SJSA1 (cell line): Measurements from ENCODE around the gene SETD2. TPM values are rescaled to one million over a fixed set of nuclear protein-coding genes. Genes with fewer than 3 reads are reported as not detected.

Source experiments
- DNase-seq, 2 experiments: peaks; one replicate each; pipeline ENCODE4 v3.0.0-alpha.2; 2015 to 2020; ENCODE audit warnings: low spot score in 2 of 2, low read depth in 1 of 2
- H3K27ac ChIP-seq: fragments of 250-450 bp; sonication (Bioruptor Pico); 2 replicates; pipeline ENCODE4 v1.5.1; 2020; ENCODE audit warnings: mild to moderate bottlenecking, moderate library complexity
- H3K27me3 ChIP-seq: fragments of 250-450 bp; sonication (Bioruptor Pico); replicated peaks from 2 replicates; pipeline ENCODE4 v1.5.1; 2020; ENCODE audit warnings: mild to moderate bottlenecking, moderate library complexity
- H3K36me3 ChIP-seq: fragments of 250-450 bp; sonication (Bioruptor Pico); 2 replicates; pipeline ENCODE4 v1.5.1; 2020; ENCODE audit warnings: mild to moderate bottlenecking
- H3K4me1 ChIP-seq: fragments of 250-450 bp; sonication (Bioruptor Pico); replicated peaks from 2 replicates; pipeline ENCODE4 v1.6.1; 2021; ENCODE audit warnings: mild to moderate bottlenecking
- H3K4me3 ChIP-seq: fragments of 250-450 bp; sonication (Bioruptor Pico); 2 replicates; pipeline ENCODE4 v1.5.1; 2020; ENCODE audit warnings: mild to moderate bottlenecking
- H3K9me3 ChIP-seq: fragments of 250-450 bp; sonication (Bioruptor Pico); replicated peaks from 2 replicates; pipeline ENCODE4 v1.5.1; 2020; ENCODE audit warnings: mild to moderate bottlenecking
- total RNA-seq: library from RNA; depleted of rRNA; stranded (reverse); fragments of >200 nt; shearing (Covaris generic); gene quantifications from 2 replicates; pipeline ENCODE4 v1.2.3, GENCODE V29; 2014

SETD2 gene
- total RNA-seq, 1 experiment from 2014 or later, result 22.7 TPM

- Histone ChIP-seq H3K36me3 (peaks cover 3% of the 10 kb centered on the region; the same call in 1 of the 2 replicates), H3K27me3 (no peaks in the 10 kb centered on the region), H3K4me1 (peaks cover 21% of the 10 kb centered on the region), H3K9me3 (no peaks in the 10 kb centered on the region; the same call in 1 of the 2 replicates), H3K27ac (no peak overlapping the region), H3K4me3 (no peak overlapping the region)
- no peak for DNase-seq
Observed at GRCh38 chr3:47005212-47006144, 158.4 kb downstream of the SETD2 start.

DNA sequence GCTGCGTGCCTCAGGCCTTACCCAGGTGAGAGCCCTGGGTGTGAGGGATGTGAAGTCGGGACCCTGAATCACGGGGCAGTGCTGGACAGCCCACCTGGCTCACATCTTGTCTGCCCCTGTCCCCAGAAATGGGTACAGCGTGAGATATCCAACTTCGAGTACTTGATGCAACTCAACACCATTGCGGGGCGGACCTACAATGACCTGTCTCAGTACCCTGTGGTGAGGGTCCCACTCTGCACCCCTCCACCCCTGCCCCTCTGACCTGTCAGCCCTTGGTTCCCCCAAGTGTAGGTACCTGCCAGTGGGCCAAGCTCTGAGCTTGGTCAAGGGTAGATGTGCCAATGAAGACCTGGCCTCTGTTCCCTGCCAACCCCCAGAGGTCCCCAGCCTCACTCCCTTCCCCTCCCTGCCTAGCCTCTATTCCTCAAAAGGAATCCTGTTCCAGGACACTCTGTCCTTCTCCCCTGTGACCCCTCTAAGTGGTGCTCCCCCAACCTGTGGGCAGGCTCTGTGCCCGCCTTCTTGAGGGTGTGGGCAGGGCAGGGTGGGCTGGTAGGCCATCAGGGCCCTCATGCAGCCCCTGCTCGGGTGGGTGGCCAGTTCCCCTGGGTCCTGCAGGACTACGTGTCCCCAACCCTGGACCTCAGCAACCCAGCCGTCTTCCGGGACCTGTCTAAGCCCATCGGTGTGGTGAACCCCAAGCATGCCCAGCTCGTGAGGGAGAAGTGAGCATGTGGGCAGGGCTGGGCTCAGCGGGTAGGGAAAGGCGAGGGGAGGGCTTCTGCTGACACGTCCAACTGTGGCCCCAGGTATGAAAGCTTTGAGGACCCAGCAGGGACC, 159.3 kb downstream of the SETD2 start:
- no peak overlapping the region for H3K4me3 ChIP-seq
- no peaks in the 10 kb centered on the region for H3K27me3 ChIP-seq
- DNase-seq, result no peak
- H3K4me1 ChIP-seq, result peaks cover 17% of the 10 kb centered on the region
- no peaks in the 10 kb centered on the region for H3K9me3 ChIP-seq
- no peaks in the 10 kb centered on the region for H3K36me3 ChIP-seq
- H3K27ac ChIP-seq, result no peak overlapping the region

DNA sequence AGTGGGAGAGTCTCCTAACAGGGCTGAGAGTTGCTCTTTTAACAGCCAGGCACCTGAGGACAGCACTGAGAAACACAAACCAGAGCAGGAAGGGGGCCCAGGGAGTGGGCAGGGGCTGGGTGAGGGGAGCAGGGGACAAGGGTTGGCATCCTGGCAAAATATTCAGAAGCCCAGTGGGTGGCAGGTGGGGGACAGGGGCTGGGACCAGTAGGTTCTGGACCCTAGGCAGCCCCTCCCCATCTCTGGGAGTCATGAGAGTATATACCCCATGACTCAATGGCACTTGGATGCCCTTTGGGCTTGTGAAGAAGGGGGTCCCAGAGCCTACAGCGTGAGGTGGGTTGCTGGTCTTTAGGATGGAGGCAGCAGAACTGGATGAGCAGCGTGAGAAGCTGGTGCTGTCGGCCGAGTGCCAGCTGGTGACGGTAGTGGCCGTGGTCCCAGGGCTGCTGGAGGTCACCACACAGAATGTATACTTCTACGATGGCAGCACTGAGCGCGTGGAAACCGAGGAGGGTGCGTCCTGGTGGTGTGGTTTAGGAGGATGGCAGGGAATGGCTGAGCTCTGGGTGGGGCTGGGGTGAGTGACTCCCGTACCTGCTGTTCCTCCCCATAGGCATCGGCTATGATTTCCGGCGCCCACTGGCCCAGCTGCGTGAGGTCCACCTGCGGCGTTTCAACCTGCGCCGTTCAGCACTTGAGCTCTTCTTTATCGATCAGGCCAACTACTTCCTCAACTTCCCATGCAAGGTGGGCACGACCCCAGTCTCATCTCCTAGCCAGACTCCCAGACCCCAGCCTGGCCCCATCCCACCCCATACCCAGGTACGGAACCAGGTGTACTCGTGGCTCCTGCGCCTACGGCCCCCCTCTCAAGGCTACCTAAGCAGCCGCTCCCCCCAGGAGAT, 160.2 kb downstream of the SETD2 start:
- H3K4me1 ChIP-seq, result peaks cover 8% of the 10 kb centered on the region
- H3K9me3 ChIP-seq, result no peaks in the 10 kb centered on the region
- no peaks in the 10 kb centered on the region for H3K27me3 ChIP-seq
- H3K4me3 ChIP-seq, result no peak overlapping the region
- DNase-seq, result no peak
- H3K36me3 ChIP-seq, result no peaks in the 10 kb centered on the region
- H3K27ac ChIP-seq, result no peak overlapping the region

DNA sequence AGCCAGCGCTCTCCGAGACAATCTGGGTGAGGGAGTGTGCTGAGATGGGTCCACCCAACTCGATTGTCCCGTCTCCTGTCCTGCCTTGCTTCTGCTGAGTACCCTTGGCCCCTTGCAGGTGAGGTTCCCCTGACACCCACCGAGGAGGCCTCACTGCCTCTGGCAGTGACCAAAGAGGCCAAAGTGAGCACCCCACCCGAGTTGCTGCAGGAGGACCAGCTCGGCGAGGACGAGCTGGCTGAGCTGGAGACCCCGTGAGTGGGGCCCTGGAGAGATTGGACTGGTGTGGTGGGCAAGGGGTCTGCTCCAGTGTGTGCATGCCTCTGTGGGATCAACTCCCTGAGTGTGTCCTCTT, 160.9 kb downstream of the SETD2 start:
- no peak for DNase-seq
- H3K27ac ChIP-seq, result no peak overlapping the region
- no peaks in the 10 kb centered on the region for H3K27me3 ChIP-seq
- H3K4me1 ChIP-seq, result peaks cover 8% of the 10 kb centered on the region
- no peaks in the 10 kb centered on the region for H3K9me3 ChIP-seq
- no peak overlapping the region for H3K4me3 ChIP-seq
- no peaks in the 10 kb centered on the region for H3K36me3 ChIP-seq

GRCh38 chr3:47002171-47003055, 161.5 kb downstream of the SETD2 start:
- Histone ChIP-seq H3K4me1 (peaks cover 8% of the 10 kb centered on the region), H3K9me3 (no peaks in the 10 kb centered on the region), H3K27me3 (no peaks in the 10 kb centered on the region), H3K4me3 (no peak overlapping the region), H3K27ac (no peak overlapping the region), H3K36me3 (no peaks in the 10 kb centered on the region)
- DNase-seq, result no peak

DNA sequence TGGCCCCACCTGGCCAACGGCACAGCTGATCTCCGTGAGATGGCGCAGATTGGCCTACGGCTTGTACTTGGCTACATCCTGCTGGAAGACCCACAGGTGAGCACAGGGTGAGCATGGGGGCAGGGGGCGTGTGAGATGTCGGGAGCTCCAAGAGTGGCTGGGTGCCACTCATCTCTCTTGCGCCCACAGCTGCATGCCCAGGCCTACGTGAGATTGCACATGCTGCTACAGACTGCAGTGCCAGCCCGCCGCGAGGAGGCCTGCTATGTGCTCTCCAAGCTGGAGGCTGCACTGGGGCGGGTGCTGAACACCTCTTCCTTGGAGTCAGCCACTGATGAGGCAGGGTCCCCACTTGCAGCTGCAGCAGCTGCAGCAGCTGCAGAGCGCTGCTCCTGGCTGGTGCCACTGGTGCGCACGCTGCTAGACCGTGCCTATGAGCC, 162.2 kb downstream of the SETD2 start:
- no peaks in the 10 kb centered on the region for H3K36me3 ChIP-seq
- H3K4me3 ChIP-seq, result no peak overlapping the region
- H3K27ac ChIP-seq, result no peak overlapping the region

DNA sequence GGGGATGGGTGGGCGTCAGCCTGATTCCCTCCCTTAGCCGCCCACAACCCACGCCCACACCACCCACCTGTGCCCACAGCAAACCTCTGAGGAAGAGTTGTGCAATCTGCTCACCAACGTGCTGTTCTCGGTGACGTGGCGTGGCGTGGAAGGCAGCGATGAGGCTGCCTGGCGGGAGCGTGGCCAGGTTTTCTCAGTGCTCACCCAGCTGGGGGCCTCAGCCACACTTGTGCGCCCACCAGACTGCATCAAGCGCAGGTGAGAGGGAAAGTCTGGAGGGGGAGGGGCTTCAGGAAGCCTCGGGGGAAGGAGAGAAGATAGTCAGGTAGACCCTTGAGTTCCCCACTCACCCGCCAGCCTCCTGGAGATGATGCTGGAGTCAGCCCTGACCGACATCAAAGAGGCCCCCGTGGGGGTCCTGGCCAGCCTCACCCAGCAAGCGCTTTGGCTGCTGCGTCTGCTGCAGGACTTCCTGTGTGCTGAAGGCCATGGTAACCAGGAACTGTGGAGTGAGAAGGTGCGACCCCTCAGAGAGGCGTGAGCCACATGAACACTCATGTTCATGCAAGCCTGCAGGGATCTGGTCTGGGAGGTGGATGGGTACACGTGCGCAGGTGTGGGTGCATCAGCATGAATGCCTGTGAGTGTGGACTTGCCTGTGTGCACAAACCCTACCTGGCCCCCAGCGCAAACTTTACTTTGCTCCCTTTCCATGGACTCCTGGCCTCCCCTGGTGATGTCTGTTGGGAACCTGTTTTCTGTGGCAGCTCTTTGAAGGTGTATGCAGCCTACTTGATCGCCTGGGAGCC, 162.8 kb downstream of the SETD2 start:
- Histone ChIP-seq H3K27me3 (no peaks in the 10 kb centered on the region), H3K4me3 (no peak overlapping the region), H3K9me3 (no peaks in the 10 kb centered on the region), H3K27ac (no peak overlapping the region), H3K4me1 (peaks cover 14% of the 10 kb centered on the region), H3K36me3 (no peaks in the 10 kb centered on the region)
- no peak for DNase-seq

More for the DNA sequence above, 162.2 kb downstream of the SETD2 start:
- Histone ChIP-seq H3K9me3 (no peaks in the 10 kb centered on the region), H3K27me3 (no peaks in the 10 kb centered on the region), H3K4me1 (peaks cover 13% of the 10 kb centered on the region)
- no peak for DNase-seq

DNA sequence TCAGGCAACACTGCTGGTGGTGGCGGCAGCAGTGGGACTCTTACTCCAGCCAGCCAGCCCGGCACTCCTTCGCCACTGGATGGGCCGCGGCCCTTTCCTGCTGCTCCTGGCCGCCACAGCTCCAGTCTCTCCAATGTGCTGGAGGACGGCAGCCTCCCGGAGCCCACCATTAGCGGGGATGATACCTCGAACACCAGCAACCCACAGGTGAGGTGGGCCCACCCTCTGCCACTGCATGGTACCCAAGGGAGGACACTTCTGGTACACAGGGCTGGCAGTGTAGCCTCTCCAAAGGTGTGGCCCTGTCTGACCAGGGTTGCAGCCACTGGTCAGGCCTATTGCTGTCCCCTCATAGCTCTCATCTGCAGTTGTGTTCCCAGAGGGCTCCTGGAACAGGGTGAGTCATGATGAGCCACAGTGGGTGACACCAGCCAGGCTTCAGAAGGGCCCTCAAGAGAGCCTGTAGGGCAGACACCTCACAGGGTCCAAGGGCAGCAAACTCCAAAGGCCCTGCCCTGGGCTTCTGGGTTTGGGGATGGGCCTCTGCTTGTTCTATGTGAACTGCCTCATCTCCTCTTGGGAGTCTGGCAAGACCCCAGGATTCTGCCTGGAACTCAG, 163.6 kb downstream of the SETD2 start:
- Histone ChIP-seq H3K27ac (no peak overlapping the region), H3K36me3 (no peaks in the 10 kb centered on the region), H3K4me3 (no peak overlapping the region), H3K9me3 (no peaks in the 10 kb centered on the region), H3K27me3 (no peaks in the 10 kb centered on the region), H3K4me1 (peaks cover 14% of the 10 kb centered on the region)
- DNase-seq, result no peak

DNA sequence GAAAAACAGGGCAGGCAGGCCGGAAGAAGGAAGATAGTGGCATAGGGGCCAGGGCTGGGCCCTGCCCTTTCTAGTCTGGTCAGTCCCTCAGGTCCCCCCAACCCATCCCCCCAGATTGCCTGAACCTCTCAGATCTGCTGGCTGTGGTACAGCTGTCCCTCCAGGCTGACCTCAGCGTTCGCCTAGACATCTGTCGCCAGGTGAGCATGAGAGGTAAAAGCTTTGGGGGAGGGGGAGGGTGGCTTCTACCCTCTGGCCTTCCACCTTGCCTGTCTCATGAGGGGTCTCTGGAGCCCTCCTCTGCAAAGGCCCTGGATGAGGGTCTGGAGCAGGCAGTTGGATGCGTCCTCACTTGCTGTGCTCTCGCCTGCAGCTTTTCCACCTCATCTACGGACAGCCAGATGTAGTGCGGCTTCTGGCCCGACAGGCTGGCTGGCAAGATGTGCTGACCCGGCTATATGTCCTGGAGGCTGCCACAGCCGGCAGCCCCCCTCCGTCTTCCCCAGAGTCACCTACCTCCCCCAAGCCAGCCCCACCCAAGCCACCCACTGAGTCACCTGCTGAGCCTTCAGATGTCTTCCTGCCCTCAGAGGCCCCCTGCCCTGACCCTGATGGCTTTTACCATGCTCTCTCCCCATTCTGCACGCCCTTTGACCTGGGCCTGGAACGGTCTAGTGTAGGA, 164.3 kb downstream of the SETD2 start:
- H3K36me3 ChIP-seq, result no peaks in the 10 kb centered on the region
- no peak overlapping the region for H3K4me3 ChIP-seq
- no peaks in the 10 kb centered on the region for H3K27me3 ChIP-seq
- H3K27ac ChIP-seq, result no peak overlapping the region
- H3K4me1 ChIP-seq, result peaks cover 14% of the 10 kb centered on the region
- no peak for DNase-seq
- H3K9me3 ChIP-seq, result no peaks in the 10 kb centered on the region

GRCh38 chr3:46998852-46999515, 164.9 kb downstream of the SETD2 start:
- Histone ChIP-seq H3K9me3 (no peaks in the 10 kb centered on the region), H3K27ac (no peak overlapping the region), H3K4me3 (no peak overlapping the region), H3K36me3 (no peaks in the 10 kb centered on the region), H3K27me3 (no peaks in the 10 kb centered on the region), H3K4me1 (peaks cover 14% of the 10 kb centered on the region)
- DNase-seq, result no peak
